Upper lobe of left lung (tissue), 4 donors: Measurements from ENCODE around the gene TSHZ2.

Experiments used
- CTCF ChIP-seq, 6 experiments: fragments of 450-650 bp in 4 of 6; fragments of 200-600 bp in 2 of 6; sonication (generic) in 2 of 6; IDR thresholded peaks; one replicate each; pipeline ENCODE4 v1.5.1; 2016 to 2019; ENCODE audit warnings: antibody characterized with exemption in 6 of 6
- POLR2A ChIP-seq, 4 donors: fragments of 450-650 bp; IDR thresholded peaks; one replicate each; pipeline ENCODE4 v1.5.1; 2016 to 2017; ENCODE audit warnings: antibody characterized with exemption in 4 of 4, mild to moderate bottlenecking in 2 of 4

GRCh38 chr20:53344891-53345290, 372.7 kb downstream of the TSHZ2 start:
- TF ChIP-seq CTCF (IDR thresholded peaks at IDR 0.05) (no peak), POLR2A (IDR thresholded peaks at IDR 0.05) (no peak)
